Neural cell (in vitro differentiated cells): ENCODE measurements around the gene MON2. TPM values are rescaled to one million over a fixed set of nuclear protein-coding genes. Genes with fewer than 3 reads are reported as not detected.

Experiments used
- H2AFZ ChIP-seq: fragments of 200-600, 300-800 bp; sonication (generic), shearing (Covaris generic); 2 replicates; pipeline ENCODE4 v1.6.0; 2014; ENCODE audit warnings: low read depth, mild to moderate bottlenecking, antibody characterized with exemption, low read length, moderate library complexity
- H3F3A ChIP-seq: fragments of 200-600 bp; shearing (Covaris generic); 2 replicates; pipeline ENCODE4 v1.6.1; 2016; ENCODE audit warnings: mild to moderate bottlenecking, moderate library complexity, mixed read lengths, antibody characterized with exemption, low read length; ENCODE audit not compliant: insufficient read depth, poor library complexity, severe bottlenecking
- H3K27ac ChIP-seq: fragments of 200-600, 300-800 bp; sonication (generic), shearing (Covaris generic); 2 replicates; pipeline ENCODE4 v1.5.1; 2014; ENCODE audit warnings: mild to moderate bottlenecking, low read length, moderate library complexity
- H3K27me3 ChIP-seq: fragments of 300-800, 200-600 bp; sonication (generic), shearing (Covaris generic); 2 replicates; pipeline ENCODE4 v1.6.0; 2014; ENCODE audit warnings: mild to moderate bottlenecking, low read depth, low read length, moderate library complexity; ENCODE audit not compliant: insufficient read depth
- H3K36me3 ChIP-seq: fragments of 300-800, 200-600 bp; sonication (generic), shearing (Covaris generic); 2 replicates; pipeline ENCODE4 v1.5.1; 2014; ENCODE audit warnings: mild to moderate bottlenecking, antibody characterized with exemption, low read length, moderate library complexity; ENCODE audit not compliant: insufficient read depth
- H3K4me2 ChIP-seq: fragments of 300-800, 200-600 bp; sonication (generic), shearing (Covaris generic); 2 replicates; pipeline ENCODE4 v1.6.0; 2014; ENCODE audit warnings: mild to moderate bottlenecking, low read length
- H3K4me3 ChIP-seq: fragments of 300-800, 200-600 bp; sonication (generic), shearing (Covaris generic); 2 replicates; pipeline ENCODE4 v1.5.1; 2014; ENCODE audit warnings: mild to moderate bottlenecking, low read length, moderate library complexity
- H3K79me2 ChIP-seq: fragments of 200-600 bp; shearing (Covaris generic); replicated peaks from 2 replicates; pipeline ENCODE4 v1.6.0; 2014; ENCODE audit warnings: mild to moderate bottlenecking, low read length, moderate library complexity; ENCODE audit not compliant: insufficient read depth
- H3K9ac ChIP-seq: fragments of 300-800, 200-600 bp; sonication (generic), shearing (Covaris generic); 2 replicates; pipeline ENCODE4 v1.6.1; 2016; ENCODE audit warnings: mild to moderate bottlenecking, low read length, mixed read lengths
- H3K9me2 ChIP-seq: fragments of 200-600 bp; shearing (Covaris generic); 2 replicates; pipeline ENCODE4 v1.6.1; 2016; ENCODE audit warnings: mild to moderate bottlenecking, low read length, mixed read lengths; ENCODE audit not compliant: insufficient read depth
- H3K9me3 ChIP-seq: fragments of 200-600, 300-800 bp; sonication (generic), shearing (Covaris generic); 2 replicates; pipeline ENCODE4 v1.6.1; 2016; ENCODE audit warnings: mild to moderate bottlenecking, mixed run types, low read length, moderate library complexity, mixed read lengths
- H4K20me1 ChIP-seq: fragments of 200-600 bp; shearing (Covaris generic); 2 replicates; pipeline ENCODE4 v1.6.1; 2016; ENCODE audit warnings: mild to moderate bottlenecking, mixed run types; ENCODE audit not compliant: insufficient read depth
- CTCF ChIP-seq: fragments of 450-650 bp; IDR thresholded peaks from 2 replicates; pipeline ENCODE4 v1.5.1; 2014; ENCODE audit warnings: antibody characterized with exemption, mild to moderate bottlenecking, moderate library complexity; ENCODE audit not compliant: poor library complexity, severe bottlenecking
- EP300 ChIP-seq: fragments of 450-650 bp; conservative IDR thresholded peaks from 2 replicates; pipeline ENCODE4 v1.6.1; 2014; ENCODE audit warnings: antibody characterized with exemption, mild to moderate bottlenecking, moderate library complexity; ENCODE audit not compliant: poor library complexity, severe bottlenecking
- EZH2 ChIP-seq: fragments of 200-600, 300-800 bp; shearing (Covaris generic), sonication (generic); IDR thresholded peaks from 2 replicates; pipeline ENCODE4 v1.6.1; 2014; ENCODE audit warnings: antibody characterized with exemption, low read length, borderline replicate concordance, mild to moderate bottlenecking; ENCODE audit not compliant: insufficient read depth, poor library complexity, severe bottlenecking
- MXI1 ChIP-seq: fragments of 450-650 bp; conservative IDR thresholded peaks from 2 replicates; pipeline ENCODE4 v1.6.1; 2014; ENCODE audit warnings: antibody characterized with exemption, mild to moderate bottlenecking; ENCODE audit not compliant: poor library complexity, severe bottlenecking
- POLR2AphosphoS5 ChIP-seq: IDR thresholded peaks from 2 replicates; pipeline ENCODE4 v1.6.1; 2012
- RAD21 ChIP-seq: fragments of 450-650 bp; conservative IDR thresholded peaks from 2 replicates; pipeline ENCODE4 v1.6.1; 2014; ENCODE audit warnings: antibody characterized with exemption, mild to moderate bottlenecking, moderate library complexity
- REST ChIP-seq: IDR thresholded peaks from 2 replicates; pipeline ENCODE4 v1.6.1; 2012; ENCODE audit warnings: borderline replicate concordance
- SMC3 ChIP-seq: fragments of 450-650 bp; conservative IDR thresholded peaks from 2 replicates; pipeline ENCODE4 v1.6.1; 2014; ENCODE audit warnings: antibody characterized with exemption, mild to moderate bottlenecking, moderate library complexity; ENCODE audit not compliant: poor library complexity
- TAF1 ChIP-seq: IDR thresholded peaks from 2 replicates; pipeline ENCODE4 v1.6.1; 2012; ENCODE audit warnings: low read depth
- polyA plus RNA-seq: library from polyadenylated mRNA; depleted of rRNA; stranded (reverse); fragments of >200 nt; gene quantifications from 2 replicates; pipeline ENCODE4 v1.2.3, GENCODE V29; 2014

Gene MON2
- polyA plus RNA-seq, 1 donor from 2014 or later: 44.2 TPM

GRCh38 chr12:62625228-62625627 is 158.6 kb downstream of the MON2 start:
- Histone ChIP-seq H3K9me2 (no peaks in the 10 kb centered on the region), H4K20me1 (no peaks in the 10 kb centered on the region), H3K27ac (no peak overlapping the region), H3K4me2 (no peak overlapping the region), H3K27me3 (no peaks in the 10 kb centered on the region), H3K36me3 (no peaks in the 10 kb centered on the region), H3K9me3 (no peaks in the 10 kb centered on the region), H3F3A (no peaks in the 10 kb centered on the region), H3K4me3 (no peak overlapping the region), H2AFZ (no peak overlapping the region), H3K79me2 (no peaks in the 10 kb centered on the region), H3K9ac (no peak overlapping the region)
- no peak for TF ChIP-seq CTCF
- no peak for TF ChIP-seq TAF1
- no peak for TF ChIP-seq RAD21
- TF ChIP-seq EZH2: no peak

- H3K27me3 ChIP-seq: peaks cover 8% of the 10 kb centered on the region
- no peaks in the 10 kb centered on the region for H4K20me1 ChIP-seq
- no peak overlapping the region for H3K4me3 ChIP-seq
- no peaks in the 10 kb centered on the region for H3K79me2 ChIP-seq
- H3K4me2 ChIP-seq: no peak overlapping the region
- H3K9me2 ChIP-seq: no peaks in the 10 kb centered on the region
- H2AFZ ChIP-seq: no peak overlapping the region
- TF ChIP-seq REST (no peak), CTCF (no peak), MXI1 (no peak), RAD21 (no peak), EZH2 (no peak), EP300 (no peak), TAF1 (no peak), POLR2AphosphoS5 (no peak), SMC3 (no peak)
- H3K27ac ChIP-seq: no peak overlapping the region
- H3K36me3 ChIP-seq: no peaks in the 10 kb centered on the region
- no peaks in the 10 kb centered on the region for H3K9me3 ChIP-seq
- H3K9ac ChIP-seq: no peak overlapping the region
- H3F3A ChIP-seq: no peaks in the 10 kb centered on the region
Observed at GRCh38 chr12:62627181-62627580, 160.6 kb downstream of the MON2 start.
